Activated T-cell treated with anti-CD3 and anti-CD28 coated beads, Interleukin-2, amount 50 U/mL, for 24 hours (primary cell): Measurements from ENCODE around the gene DCAF8L2.
"Not testable (repeated sequence)": the region's sequence is repeated elsewhere in the genome, so short reads cannot be mapped to it uniquely, and the experiment has no call there.

Source experiments
- DNase-seq: peaks from one replicate; pipeline ENCODE4 v3.0.0-alpha.2; 2020
- H3K27ac Mint-ChIP-seq: 2 replicates; pipeline ENCODE4 v1.8.0; 2020; ENCODE audit warnings: mild to moderate bottlenecking, mixed read lengths
- H3K27me3 Mint-ChIP-seq: 2 replicates; pipeline ENCODE4 v1.8.0; 2020; ENCODE audit warnings: mixed read lengths
- H3K36me3 Mint-ChIP-seq: 2 replicates; pipeline ENCODE4 v1.8.0; 2020; ENCODE audit warnings: low read depth, mixed read lengths
- H3K4me1 Mint-ChIP-seq: 2 replicates; pipeline ENCODE4 v1.8.0; 2020; ENCODE audit warnings: low read depth, mixed read lengths
- H3K4me3 Mint-ChIP-seq: 2 replicates; pipeline ENCODE4 v1.8.0; 2020; ENCODE audit warnings: mild to moderate bottlenecking, moderate library complexity, mixed read lengths
- H3K9me3 Mint-ChIP-seq: 2 replicates; pipeline ENCODE4 v1.8.0; 2020; ENCODE audit warnings: mixed read lengths

DCAF8L2 gene

GRCh38 chrX:27731962-27732361 lies 141.8 kb downstream of the DCAF8L2 start:
- Mint-ChIP-seq H3K36me3 (no peaks in the 10 kb centered on the region), H3K27me3 (peaks cover 6% of the 10 kb centered on the region), H3K4me1 (no peaks in the 10 kb centered on the region), H3K27ac (no peak overlapping the region), H3K9me3 (no peaks in the 10 kb centered on the region), H3K4me3 (no peak overlapping the region)
- no peak for DNase-seq

GRCh38 chrX:27735914-27736313 lies 145.8 kb downstream of the DCAF8L2 start:
- Mint-ChIP-seq H3K4me3 (no peak overlapping the region), H3K4me1 (no peaks in the 10 kb centered on the region)

GRCh38 chrX:27740933-27741332 lies 150.8 kb downstream of the DCAF8L2 start:
- Mint-ChIP-seq H3K27me3 (peaks cover 10% of the 10 kb centered on the region), H3K27ac (no peak overlapping the region), H3K9me3 (no peaks in the 10 kb centered on the region), H3K4me1 (no peaks in the 10 kb centered on the region), H3K36me3 (no peaks in the 10 kb centered on the region), H3K4me3 (no peak overlapping the region)
- DNase-seq, result no peak

More at GRCh38 chrX:27735914-27736313, 145.8 kb downstream of the DCAF8L2 start:
- Mint-ChIP-seq H3K27ac (no peak overlapping the region), H3K36me3 (no peaks in the 10 kb centered on the region), H3K9me3 (no peaks in the 10 kb centered on the region), H3K27me3 (peaks cover 11% of the 10 kb centered on the region)
- DNase-seq, result no peak

GRCh38 chrX:27743521-27743920 lies 153.4 kb downstream of the DCAF8L2 start:
- not testable (repeated sequence) for H3K4me1 Mint-ChIP-seq, H3K36me3 Mint-ChIP-seq, DNase-seq, H3K27ac Mint-ChIP-seq, H3K4me3 Mint-ChIP-seq, H3K9me3 Mint-ChIP-seq
- H3K27me3 Mint-ChIP-seq, result peaks cover 13% of the 10 kb centered on the region

- H3K4me3 Mint-ChIP-seq, result no peak overlapping the region
- no peak overlapping the region for H3K27ac Mint-ChIP-seq
- DNase-seq, result no peak
- H3K9me3 Mint-ChIP-seq, result no peaks in the 10 kb centered on the region
- peaks cover 9% of the 10 kb centered on the region for H3K27me3 Mint-ChIP-seq
- H3K4me1 Mint-ChIP-seq, result no peaks in the 10 kb centered on the region
- H3K36me3 Mint-ChIP-seq, result no peaks in the 10 kb centered on the region
Measured at GRCh38 chrX:27746516-27746915, 156.4 kb downstream of the DCAF8L2 start.

- not testable (repeated sequence) for H3K27ac Mint-ChIP-seq, H3K36me3 Mint-ChIP-seq, H3K9me3 Mint-ChIP-seq, DNase-seq, H3K4me1 Mint-ChIP-seq, H3K27me3 Mint-ChIP-seq, H3K4me3 Mint-ChIP-seq
Measured at GRCh38 chrX:27750298-27750697, 160.2 kb downstream of the DCAF8L2 start.

GRCh38 chrX:27751976-27752375 lies 161.8 kb downstream of the DCAF8L2 start:
- no peaks in the 10 kb centered on the region for H3K4me1 Mint-ChIP-seq
- H3K27ac Mint-ChIP-seq, result no peak overlapping the region
- no peak for DNase-seq
- no peaks in the 10 kb centered on the region for H3K9me3 Mint-ChIP-seq
- peaks cover 3% of the 10 kb centered on the region for H3K27me3 Mint-ChIP-seq
- no peaks in the 10 kb centered on the region for H3K36me3 Mint-ChIP-seq
- no peak overlapping the region for H3K4me3 Mint-ChIP-seq

GRCh38 chrX:27765718-27766117 lies 175.6 kb downstream of the DCAF8L2 start:
- no peak overlapping the region for H3K27ac Mint-ChIP-seq
- H3K36me3 Mint-ChIP-seq, result no peaks in the 10 kb centered on the region
- H3K27me3 Mint-ChIP-seq, result peaks cover 3% of the 10 kb centered on the region
- H3K4me3 Mint-ChIP-seq, result no peak overlapping the region
- no peaks in the 10 kb centered on the region for H3K4me1 Mint-ChIP-seq
- DNase-seq, result no peak
- no peaks in the 10 kb centered on the region for H3K9me3 Mint-ChIP-seq

GRCh38 chrX:27767387-27767786 lies 177.2 kb downstream of the DCAF8L2 start:
- no peak overlapping the region for H3K27ac Mint-ChIP-seq
- no peaks in the 10 kb centered on the region for H3K4me1 Mint-ChIP-seq
- no peak for DNase-seq
- H3K36me3 Mint-ChIP-seq, result no peaks in the 10 kb centered on the region
- peaks cover 5% of the 10 kb centered on the region for H3K27me3 Mint-ChIP-seq
- peaks cover 2% of the 10 kb centered on the region for H3K9me3 Mint-ChIP-seq
- no peak overlapping the region for H3K4me3 Mint-ChIP-seq

GRCh38 chrX:27775984-27776383 lies 185.8 kb downstream of the DCAF8L2 start:
- peaks cover 2% of the 10 kb centered on the region for H3K9me3 Mint-ChIP-seq
- peaks cover 5% of the 10 kb centered on the region for H3K27me3 Mint-ChIP-seq
- no peaks in the 10 kb centered on the region for H3K4me1 Mint-ChIP-seq
- no peak overlapping the region for H3K4me3 Mint-ChIP-seq
- no peak overlapping the region for H3K27ac Mint-ChIP-seq
- no peak for DNase-seq
- H3K36me3 Mint-ChIP-seq, result no peaks in the 10 kb centered on the region

GRCh38 chrX:27796640-27797257 lies 206.6 kb downstream of the DCAF8L2 start:
- Mint-ChIP-seq H3K27ac (no peak overlapping the region), H3K4me1 (no peaks in the 10 kb centered on the region), H3K27me3 (peaks cover 3% of the 10 kb centered on the region), H3K36me3 (no peaks in the 10 kb centered on the region), H3K4me3 (no peak overlapping the region), H3K9me3 (peaks cover 3% of the 10 kb centered on the region)
- DNase-seq, result no peak

- no peak for DNase-seq
- peaks cover 3% of the 10 kb centered on the region for H3K27me3 Mint-ChIP-seq
- H3K27ac Mint-ChIP-seq, result no peak overlapping the region
- no peaks in the 10 kb centered on the region for H3K4me1 Mint-ChIP-seq
- no peak overlapping the region for H3K4me3 Mint-ChIP-seq
- H3K9me3 Mint-ChIP-seq, result peaks cover 3% of the 10 kb centered on the region
- H3K36me3 Mint-ChIP-seq, result no peaks in the 10 kb centered on the region
Measured at GRCh38 chrX:27797575-27797974, 207.4 kb downstream of the DCAF8L2 start.
